CD14-positive monocyte (primary cell): ENCODE data around the gene MRPS27. TPM values are rescaled to one million over a fixed set of nuclear protein-coding genes. Genes with fewer than 3 reads are reported as not detected.
A peak's percentile ranks its signal among the peaks of the same experiment; 100 is the strongest.

Experiments
- DNase-seq, 3 donors: peaks; one replicate each; pipeline ENCODE4 v3.0.0-alpha.2; 2011 to 2022
- H2AFZ ChIP-seq: 2 replicates; pipeline ENCODE4 v1.6.0; 2012; ENCODE audit warnings: mild to moderate bottlenecking, low read depth, low read length, inconsistent platforms; ENCODE audit not compliant: insufficient read depth, poor library complexity, severe bottlenecking
- H3K27ac ChIP-seq, 2 donors: 1 replicate in 1 of 2; 2 replicates in 1 of 2; pipeline ENCODE4 v1.5.1; 2012 to 2013; ENCODE audit warnings: low read length in 2 of 2, control low read depth in 1 of 2, inconsistent platforms in 1 of 2, low read depth in 1 of 2, mild to moderate bottlenecking in 1 of 2
- H3K27me3 ChIP-seq, 2 donors: one replicate each; pipeline versions ENCODE4 v1.6.0 to v1.6.1; 2011 to 2013; ENCODE audit warnings: low read length in 2 of 2; ENCODE audit not compliant: control insufficient read depth in 2 of 2, insufficient read depth in 2 of 2
- H3K36me3 ChIP-seq, 2 donors: replicated peaks in 1 of 2; 1 replicate in 1 of 2; 2 replicates in 1 of 2; pipeline versions ENCODE4 v1.5.1 to v1.6.1; 2012 to 2013; ENCODE audit warnings: low read length in 2 of 2, control low read depth in 1 of 2, inconsistent platforms in 1 of 2, mild to moderate bottlenecking in 1 of 2; ENCODE audit not compliant: insufficient read depth in 2 of 2, control insufficient read depth in 1 of 2
- H3K4me1 ChIP-seq, 2 donors: 1 replicate in 1 of 2; 2 replicates in 1 of 2; pipeline versions ENCODE4 v1.5.1 to v1.6.1; 2012 to 2013; ENCODE audit warnings: low read length in 2 of 2, control low read depth in 1 of 2, inconsistent platforms in 1 of 2, mild to moderate bottlenecking in 1 of 2, moderate library complexity in 1 of 2; ENCODE audit not compliant: insufficient read depth in 2 of 2, control insufficient read depth in 1 of 2
- H3K4me2 ChIP-seq: replicated peaks from 2 replicates; pipeline ENCODE3; 2012; ENCODE audit warnings: low read length, moderate library complexity, mild to moderate bottlenecking; ENCODE audit not compliant: poor library complexity, severe bottlenecking; ENCODE audit errors: extremely low read depth
- H3K4me3 ChIP-seq, 3 experiments: fragments of 200-600 bp in 1 of 3; sonication (generic) in 1 of 3; replicated peaks in 1 of 3; 1 replicate in 2 of 3; 2 replicates in 1 of 3; pipeline ENCODE4 v1.5.1; 2011 to 2013; ENCODE audit warnings: low read length in 3 of 3, mild to moderate bottlenecking in 3 of 3, control low read depth in 2 of 3, low read depth in 2 of 3, inconsistent platforms in 1 of 3, moderate library complexity in 1 of 3
- H3K79me2 ChIP-seq: 2 replicates; pipeline ENCODE4 v1.6.0; 2012; ENCODE audit warnings: mild to moderate bottlenecking, control low read depth, inconsistent platforms, low read length, moderate library complexity; ENCODE audit not compliant: insufficient read depth
- H3K9ac ChIP-seq: 2 replicates; pipeline ENCODE4 v1.6.0; 2017; ENCODE audit warnings: low read length, mild to moderate bottlenecking; ENCODE audit not compliant: insufficient read depth, poor library complexity, severe bottlenecking
- H3K9me3 ChIP-seq, 2 donors: replicated peaks in 1 of 2; 1 replicate in 1 of 2; 2 replicates in 1 of 2; pipeline versions ENCODE4 v1.5.1 to v1.6.1; 2012 to 2013; ENCODE audit warnings: low read length in 2 of 2, control low read depth in 1 of 2; ENCODE audit not compliant: control insufficient read depth in 1 of 2, insufficient read depth in 1 of 2
- H4K20me1 ChIP-seq: 2 replicates; pipeline ENCODE4 v1.6.0; 2012; ENCODE audit warnings: mild to moderate bottlenecking, low read length, control low read depth, moderate library complexity; ENCODE audit not compliant: insufficient read depth
- H3K27ac Mint-ChIP-seq, 7 donors: one replicate each; pipeline ENCODE4 v1.8.0; 2020; ENCODE audit warnings: mild to moderate bottlenecking in 7 of 7, mixed read lengths in 7 of 7, moderate library complexity in 6 of 7, inconsistent platforms in 2 of 7
- H3K27me3 Mint-ChIP-seq, 3 donors: one replicate each; pipeline ENCODE4 v1.8.0; 2021 to 2022; ENCODE audit warnings: low read depth in 3 of 3, mild to moderate bottlenecking in 3 of 3, mixed read lengths in 3 of 3, moderate library complexity in 3 of 3, inconsistent platforms in 1 of 3
- H3K36me3 Mint-ChIP-seq, 2 donors: one replicate each; pipeline ENCODE4 v1.8.0; 2020; ENCODE audit warnings: mixed read lengths in 2 of 2, inconsistent platforms in 1 of 2, mild to moderate bottlenecking in 1 of 2
- H3K4me1 Mint-ChIP-seq: one replicate; pipeline ENCODE4 v1.8.0; 2020; ENCODE audit warnings: mild to moderate bottlenecking, mixed read lengths
- H3K4me3 Mint-ChIP-seq, 2 donors: one replicate each; pipeline ENCODE4 v1.8.0; 2020; ENCODE audit warnings: mild to moderate bottlenecking in 2 of 2, mixed read lengths in 2 of 2, moderate library complexity in 1 of 2
- H3K9me3 Mint-ChIP-seq, 7 donors: one replicate each; pipeline ENCODE4 v1.8.0; 2020 to 2022; ENCODE audit warnings: mixed read lengths in 7 of 7, mild to moderate bottlenecking in 6 of 7, moderate library complexity in 6 of 7, inconsistent platforms in 2 of 7
- WGBS: methylation state at CpG from one replicate; pipeline ENCODE4 v1.1.5; 2013; ENCODE audit warnings: missing lambda C conversion rate; ENCODE audit not compliant: insufficient coverage; 5-methylcytosine and 5-hydroxymethylcytosine counted together
- intact Hi-C, 2 donors: fragments of 100-400 bp; cut with micrococcal nuclease; formaldehyde crosslinking; loops; one replicate each; pipeline versions ENCODE4 v1.15.0 to v1.15.1; 2023
- polyA plus RNA-seq, 3 donors: library from polyadenylated mRNA; depleted of rRNA in 1 of 3; unstranded in 2 of 3; stranded (reverse) in 1 of 3; fragments of 300-500 nt in 2 of 3; fragments of >200 nt in 1 of 3; fragmentation: Illumina TruSeq in 2 of 3; gene quantifications; 1 replicate in 2 of 3; 2 replicates in 1 of 3; pipeline ENCODE4 v1.2.3, GENCODE V29; 2012 to 2021
- TF ChIP-seq, protein P1 (sequence below): fragments of 200-600 bp; IDR thresholded peaks from one replicate; pipeline ENCODE4 v1.8.0; 2022; ENCODE audit warnings: antibody characterized with exemption, mild to moderate bottlenecking

MRPS27 gene
- polyA plus RNA-seq, 3 donors, result 13.3 to 19.2 (median 15.3) TPM

GRCh38 chr5:72364171-72364570 lies 44.1 kb upstream of the MRPS27 start:
- H3K9ac ChIP-seq, result no peak overlapping the region
- H3K9me3 ChIP-seq, result no peaks in the 10 kb centered on the region
- H3K27ac ChIP-seq, result peak overlapping the region in 1 of 2 donors; percentile 9
- peaks cover 2 to 31% of the 10 kb centered on the region in 2 donors for H3K36me3 ChIP-seq
- H3K36me3 Mint-ChIP-seq, result peaks cover 29 to 31% of the 10 kb centered on the region in 2 donors
- DNase-seq, result no peak
- TF ChIP-seq, protein P1, sequence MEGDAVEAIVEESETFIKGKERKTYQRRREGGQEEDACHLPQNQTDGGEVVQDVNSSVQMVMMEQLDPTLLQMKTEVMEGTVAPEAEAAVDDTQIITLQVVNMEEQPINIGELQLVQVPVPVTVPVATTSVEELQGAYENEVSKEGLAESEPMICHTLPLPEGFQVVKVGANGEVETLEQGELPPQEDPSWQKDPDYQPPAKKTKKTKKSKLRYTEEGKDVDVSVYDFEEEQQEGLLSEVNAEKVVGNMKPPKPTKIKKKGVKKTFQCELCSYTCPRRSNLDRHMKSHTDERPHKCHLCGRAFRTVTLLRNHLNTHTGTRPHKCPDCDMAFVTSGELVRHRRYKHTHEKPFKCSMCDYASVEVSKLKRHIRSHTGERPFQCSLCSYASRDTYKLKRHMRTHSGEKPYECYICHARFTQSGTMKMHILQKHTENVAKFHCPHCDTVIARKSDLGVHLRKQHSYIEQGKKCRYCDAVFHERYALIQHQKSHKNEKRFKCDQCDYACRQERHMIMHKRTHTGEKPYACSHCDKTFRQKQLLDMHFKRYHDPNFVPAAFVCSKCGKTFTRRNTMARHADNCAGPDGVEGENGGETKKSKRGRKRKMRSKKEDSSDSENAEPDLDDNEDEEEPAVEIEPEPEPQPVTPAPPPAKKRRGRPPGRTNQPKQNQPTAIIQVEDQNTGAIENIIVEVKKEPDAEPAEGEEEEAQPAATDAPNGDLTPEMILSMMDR, result no peak
- H3K79me2 ChIP-seq, result no peaks in the 10 kb centered on the region
- peaks cover 38% of the 10 kb centered on the region in 2 donors for H3K4me1 ChIP-seq
- H3K4me3 ChIP-seq, result no peak overlapping the region
- H3K4me2 ChIP-seq, result no peak overlapping the region
- H3K9me3 Mint-ChIP-seq, result peaks cover 0 to 8% (median 5%) of the 10 kb centered on the region in 7 donors
- intact Hi-C loops, result loop anchor here in 1 of 2 donors (10.0 kb wide), 1 partner anchor 161 kb away; no protein-coding TSS in a partner anchor
- H2AFZ ChIP-seq, result no peak overlapping the region
- peaks cover 41% of the 10 kb centered on the region for H3K4me1 Mint-ChIP-seq
- no peak overlapping the region for H3K4me3 Mint-ChIP-seq
- no peaks in the 10 kb centered on the region for H4K20me1 ChIP-seq
- no peak overlapping the region for H3K27ac Mint-ChIP-seq
- WGBS, result no CpG with 5 or more reads among the region's 1 CpG
- H3K27me3 ChIP-seq, result no peaks in the 10 kb centered on the region
- H3K27me3 Mint-ChIP-seq, result peaks cover 0 to 2% (median 2%) of the 10 kb centered on the region in 3 donors

DNA sequence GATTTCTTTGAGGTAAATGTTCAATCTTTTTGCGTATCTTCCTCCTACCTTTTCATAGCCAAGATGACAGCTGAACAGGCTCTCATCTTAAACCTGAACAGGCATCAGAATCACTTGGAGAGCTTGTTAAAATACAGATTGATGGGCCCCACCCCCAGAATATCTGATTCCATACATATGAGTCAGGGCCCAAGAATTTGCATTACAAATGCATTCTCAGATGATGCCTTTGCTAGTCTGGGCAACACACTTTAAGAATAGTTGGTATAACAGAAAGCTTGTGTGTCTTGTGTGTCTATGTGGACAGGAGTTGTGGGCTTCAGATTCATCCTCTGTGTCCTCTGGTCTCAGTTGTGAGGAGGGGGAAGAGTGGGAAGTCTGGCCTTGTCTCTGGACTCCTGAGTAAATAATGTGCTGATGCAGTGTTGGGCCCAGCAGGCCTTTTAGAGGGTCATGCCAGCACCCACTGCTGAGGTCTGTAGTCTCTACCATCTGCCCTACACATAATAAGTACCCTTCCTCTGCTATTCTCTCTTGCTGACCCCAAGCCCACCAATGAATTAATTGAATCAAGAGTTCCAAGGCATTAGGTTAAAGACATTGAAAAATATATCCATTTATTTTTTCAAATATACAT lies 43.2 kb upstream of the MRPS27 start:
- intact Hi-C loops, result loop anchor here in 1 of 2 donors (10.0 kb wide), 1 partner anchor 162 kb away; no protein-coding TSS in a partner anchor
- no CpG with 5 or more reads among the region's 1 CpG for WGBS
- peaks cover 29% of the 10 kb centered on the region in 2 donors for H3K4me1 ChIP-seq
- no peak overlapping the region for H3K4me2 ChIP-seq
- Mint-ChIP-seq H3K27ac (no peak overlapping the region), H3K9me3 (peaks cover 0 to 8% (median 5%) of the 10 kb centered on the region in 7 donors), H3K4me1 (peaks cover 33% of the 10 kb centered on the region), H3K27me3 (peaks cover 0 to 2% (median 1%) of the 10 kb centered on the region in 3 donors), H3K36me3 (peaks cover 33 to 35% of the 10 kb centered on the region in 2 donors), H3K4me3 (no peak overlapping the region)
- no peak overlapping the region for H2AFZ ChIP-seq
- H3K79me2 ChIP-seq, result no peaks in the 10 kb centered on the region
- no peaks in the 10 kb centered on the region for H3K9me3 ChIP-seq
- H3K36me3 ChIP-seq, result peaks cover 2 to 38% of the 10 kb centered on the region in 2 donors
- no peaks in the 10 kb centered on the region for H3K27me3 ChIP-seq
- H4K20me1 ChIP-seq, result no peaks in the 10 kb centered on the region
- DNase-seq, result no peak
- no peak overlapping the region for H3K9ac ChIP-seq
- TF ChIP-seq, protein P1, result no peak
- no peak overlapping the region for H3K4me3 ChIP-seq
- H3K27ac ChIP-seq, result no peak overlapping the region
